Stimulated activated CD4-positive, alpha-beta T cell treated with anti-CD3 and anti-CD28 coated beads, Interleukin-4, amount 100 ng/mL, for 24 hours (primary cell): ENCODE results near the gene LRRC27.
A peak's percentile ranks its signal among the peaks of the same experiment; 100 is the strongest.
"Not testable (repeated sequence)": the region's sequence is repeated elsewhere in the genome, so short reads cannot be mapped to it uniquely, and the experiment has no call there.

Source experiments
- DNase-seq: peaks from one replicate; pipeline ENCODE4 v3.0.0-alpha.2; 2020

Gene LRRC27

GRCh38 chr10:132331601-132332432, at the start of gene LRRC27:
Gene LRRC27, plus strand, starts transcription at chr10:132332193. Its CDS starts 1,332 bp downstream, at chr10:132333525.
- DNase-seq: peak; percentile 98

GRCh38 chr10:132282667-132283603, 49.1 kb upstream of the LRRC27 start:
- no peak for DNase-seq

- DNase-seq: no peak
Measured at GRCh38 chr10:132283604-132284382, 48.2 kb upstream of the LRRC27 start.

- no peak for DNase-seq
Measured at GRCh38 chr10:132289439-132289838, 42.6 kb upstream of the LRRC27 start.

GRCh38 chr10:132290631-132291030, 41.4 kb upstream of the LRRC27 start:
- no peak for DNase-seq

- no peak for DNase-seq
Measured at GRCh38 chr10:132291826-132292225, 40.2 kb upstream of the LRRC27 start.

GRCh38 chr10:132292287-132293200, 39.4 kb upstream of the LRRC27 start:
- no peak for DNase-seq

- DNase-seq: no peak
Measured at GRCh38 chr10:132293201-132293812, 38.7 kb upstream of the LRRC27 start.

- DNase-seq: no peak
Measured at GRCh38 chr10:132293813-132294520, 38.0 kb upstream of the LRRC27 start.

- DNase-seq: no peak
Measured at GRCh38 chr10:132294561-132295318, 37.3 kb upstream of the LRRC27 start.

- DNase-seq: not testable (repeated sequence)
Measured at GRCh38 chr10:132295481-132295880, 36.5 kb upstream of the LRRC27 start.

GRCh38 chr10:132296666-132297443, 35.1 kb upstream of the LRRC27 start:
- DNase-seq: no peak

GRCh38 chr10:132297526-132297925, 34.5 kb upstream of the LRRC27 start:
- DNase-seq: no peak

GRCh38 chr10:132298038-132298881, 33.7 kb upstream of the LRRC27 start:
- no peak for DNase-seq

- DNase-seq: no peak
Measured at GRCh38 chr10:132299371-132300336, 32.3 kb upstream of the LRRC27 start.

GRCh38 chr10:132300582-132300981, 31.4 kb upstream of the LRRC27 start:
- DNase-seq: no peak
